Measurements from ENCODE around the gene SRPX.

DNA sequence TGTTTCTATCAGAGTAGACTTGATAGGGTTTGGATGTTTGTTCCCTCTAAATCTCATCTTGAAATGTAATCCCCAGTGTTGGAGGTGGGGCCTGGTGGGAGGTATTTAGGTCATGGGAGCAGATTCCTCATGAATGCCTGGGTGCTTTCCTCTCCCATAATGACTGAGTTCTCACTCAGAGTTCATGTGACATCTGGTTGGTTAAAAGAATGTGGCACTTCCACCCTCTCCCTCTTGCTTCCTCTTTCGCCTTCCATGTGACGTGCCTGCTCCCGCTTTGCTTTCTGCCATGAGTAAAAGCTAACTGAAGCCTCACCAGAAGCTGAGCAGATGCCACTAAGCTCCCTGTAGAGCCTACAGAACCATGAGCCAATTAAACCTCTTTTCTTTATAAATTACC, 47.3 kb upstream of the SRPX start:
- TF ChIP-seq, protein P1, sequence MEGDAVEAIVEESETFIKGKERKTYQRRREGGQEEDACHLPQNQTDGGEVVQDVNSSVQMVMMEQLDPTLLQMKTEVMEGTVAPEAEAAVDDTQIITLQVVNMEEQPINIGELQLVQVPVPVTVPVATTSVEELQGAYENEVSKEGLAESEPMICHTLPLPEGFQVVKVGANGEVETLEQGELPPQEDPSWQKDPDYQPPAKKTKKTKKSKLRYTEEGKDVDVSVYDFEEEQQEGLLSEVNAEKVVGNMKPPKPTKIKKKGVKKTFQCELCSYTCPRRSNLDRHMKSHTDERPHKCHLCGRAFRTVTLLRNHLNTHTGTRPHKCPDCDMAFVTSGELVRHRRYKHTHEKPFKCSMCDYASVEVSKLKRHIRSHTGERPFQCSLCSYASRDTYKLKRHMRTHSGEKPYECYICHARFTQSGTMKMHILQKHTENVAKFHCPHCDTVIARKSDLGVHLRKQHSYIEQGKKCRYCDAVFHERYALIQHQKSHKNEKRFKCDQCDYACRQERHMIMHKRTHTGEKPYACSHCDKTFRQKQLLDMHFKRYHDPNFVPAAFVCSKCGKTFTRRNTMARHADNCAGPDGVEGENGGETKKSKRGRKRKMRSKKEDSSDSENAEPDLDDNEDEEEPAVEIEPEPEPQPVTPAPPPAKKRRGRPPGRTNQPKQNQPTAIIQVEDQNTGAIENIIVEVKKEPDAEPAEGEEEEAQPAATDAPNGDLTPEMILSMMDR (conservative IDR thresholded peaks at IDR 0.05): no peak
- no peak for TF ChIP-seq ZFX (IDR thresholded peaks at IDR 0.05)
